ENCODE measurements around the gene DAPK1.
"Not testable (repeated sequence)": the region's sequence is repeated elsewhere in the genome, so short reads cannot be mapped to it uniquely, and the experiment has no call there.

DAPK1 gene

DNA sequence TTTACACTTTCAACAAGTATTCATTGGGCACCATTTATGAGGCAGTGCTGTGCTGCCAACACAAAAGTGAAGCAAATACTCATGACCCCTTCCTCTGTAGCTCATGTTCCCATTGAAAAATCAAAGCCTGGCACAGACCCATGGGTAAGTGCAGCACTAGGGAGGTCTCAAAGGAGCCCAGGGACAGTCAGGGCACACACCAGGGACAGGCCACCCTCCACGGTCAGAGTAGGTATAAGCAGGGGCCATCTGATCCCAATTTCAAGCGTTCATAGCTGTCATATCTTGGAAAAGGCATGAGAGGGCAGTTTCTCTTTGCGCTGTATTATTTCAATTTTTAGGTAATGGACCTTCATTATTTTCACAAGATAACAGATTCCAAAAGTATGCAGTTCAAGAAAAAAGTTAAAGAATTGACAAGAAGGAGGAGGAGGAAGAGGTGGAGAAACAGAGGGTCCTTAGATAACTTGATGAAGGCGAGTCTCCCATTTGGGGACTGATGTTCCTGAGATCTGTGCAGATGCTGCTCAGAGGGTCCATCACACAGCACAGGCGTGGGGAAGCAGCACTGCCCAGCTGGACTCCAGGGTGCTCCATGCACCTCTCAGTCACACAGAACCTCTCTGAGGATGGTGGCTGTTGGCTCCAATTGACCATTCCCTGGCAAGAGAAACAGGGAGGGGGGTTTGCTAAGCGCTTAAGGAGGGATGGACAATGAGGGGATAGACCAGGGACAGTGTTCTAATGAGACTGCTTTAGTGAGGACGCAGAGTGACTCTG is 235.8 kb downstream of the DAPK1 start:
- H3K4me3 ChIP-seq (ENCODE audit: low read length), result no peak overlapping the region
- H3K9me3 ChIP-seq (ENCODE audit: control insufficient read depth, low read length), result no peaks in the 10 kb centered on the region
- H3K9ac ChIP-seq (ENCODE audit: low read length), result no peak overlapping the region
- H3K4me1 ChIP-seq (ENCODE audit: control insufficient read depth, insufficient read depth, low read length), result no peaks in the 10 kb centered on the region
- no peaks in the 10 kb centered on the region for H3K36me3 ChIP-seq (ENCODE audit: control insufficient read depth, insufficient read depth, low read length)
- no peaks in the 10 kb centered on the region for H3K27me3 ChIP-seq (ENCODE audit: control insufficient read depth, insufficient read depth, low read length)

DNA sequence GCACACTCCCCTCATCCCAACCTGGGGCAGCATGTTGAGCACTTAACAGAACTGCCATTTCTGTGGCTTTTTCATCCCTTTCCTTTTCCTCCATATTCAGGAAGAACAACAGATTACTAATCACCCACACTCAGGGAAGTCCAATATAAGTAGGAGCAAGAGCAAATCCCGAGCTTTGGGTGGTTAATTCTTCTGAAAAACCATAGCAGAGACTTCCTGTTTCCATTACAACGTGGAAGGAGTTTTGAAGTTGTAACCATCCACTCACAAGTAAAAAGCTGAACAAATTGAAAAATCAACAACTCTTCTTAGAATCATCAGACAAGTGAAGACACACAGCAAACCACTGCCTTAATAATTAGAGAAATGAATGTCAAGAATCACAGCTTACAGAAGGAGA is 236.4 kb downstream of the DAPK1 start:
- H3K27me3 ChIP-seq (ENCODE audit: control insufficient read depth, insufficient read depth, low read length), result no peaks in the 10 kb centered on the region
- no peak overlapping the region for H3K9ac ChIP-seq (ENCODE audit: low read length)
- no peak overlapping the region for H3K4me3 ChIP-seq (ENCODE audit: low read length)
- H3K4me1 ChIP-seq (ENCODE audit: control insufficient read depth, insufficient read depth, low read length), result no peaks in the 10 kb centered on the region
- H3K36me3 ChIP-seq (ENCODE audit: control insufficient read depth, insufficient read depth, low read length), result no peaks in the 10 kb centered on the region
- no peaks in the 10 kb centered on the region for H3K9me3 ChIP-seq (ENCODE audit: control insufficient read depth, low read length)

DNA sequence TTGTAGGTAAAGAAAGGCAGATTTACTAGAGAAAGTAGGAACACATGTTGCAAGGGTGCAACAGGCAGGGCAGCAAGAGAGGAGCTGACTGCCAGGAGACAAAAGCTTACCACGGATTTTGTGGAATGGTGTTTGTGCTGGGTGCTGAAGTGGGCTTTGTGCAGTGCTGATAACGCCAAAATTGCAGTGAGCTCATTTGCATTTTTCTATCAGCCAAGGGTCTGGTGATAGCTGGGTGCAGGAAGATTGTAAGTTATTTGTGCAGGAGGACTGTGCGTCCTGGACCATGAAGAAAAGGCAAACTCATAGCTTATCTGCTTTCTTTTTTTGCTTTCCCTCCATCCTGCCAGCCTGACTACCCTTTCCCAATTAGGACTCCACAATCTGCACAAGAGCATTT is 241.9 kb downstream of the DAPK1 start:
- no peak overlapping the region for H3K9ac ChIP-seq (ENCODE audit: low read length)
- no peaks in the 10 kb centered on the region for H3K9me3 ChIP-seq (ENCODE audit: control insufficient read depth, low read length)
- no peaks in the 10 kb centered on the region for H3K4me1 ChIP-seq (ENCODE audit: control insufficient read depth, insufficient read depth, low read length)
- H3K4me3 ChIP-seq (ENCODE audit: low read length), result no peak overlapping the region
- no peaks in the 10 kb centered on the region for H3K36me3 ChIP-seq (ENCODE audit: control insufficient read depth, insufficient read depth, low read length)
- no peaks in the 10 kb centered on the region for H3K27me3 ChIP-seq (ENCODE audit: control insufficient read depth, insufficient read depth, low read length)

DNA sequence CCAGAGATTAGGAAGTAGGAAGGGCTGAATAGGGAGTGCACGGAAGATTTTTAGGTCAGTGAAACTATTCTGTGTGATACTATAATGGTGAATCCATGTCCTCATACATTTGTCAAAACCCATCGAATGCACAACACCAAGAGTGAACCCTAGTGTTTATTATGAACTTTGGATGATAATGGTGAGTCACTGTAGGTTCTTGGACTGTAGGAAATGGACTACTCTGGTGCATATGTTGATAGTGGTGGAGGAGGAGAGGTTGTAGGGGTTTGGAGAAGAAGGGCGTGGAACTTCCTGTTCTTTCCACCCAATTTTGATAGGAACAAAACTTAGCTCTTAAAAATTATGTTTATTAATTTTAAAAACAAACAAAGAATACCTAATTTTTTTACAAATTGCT is 242.5 kb downstream of the DAPK1 start:
- Histone ChIP-seq H3K36me3 (ENCODE audit: control insufficient read depth, insufficient read depth, low read length) (no peaks in the 10 kb centered on the region), H3K4me1 (ENCODE audit: control insufficient read depth, insufficient read depth, low read length) (no peaks in the 10 kb centered on the region), H3K4me3 (ENCODE audit: low read length) (no peak overlapping the region), H3K27me3 (ENCODE audit: control insufficient read depth, insufficient read depth, low read length) (no peaks in the 10 kb centered on the region), H3K9me3 (ENCODE audit: control insufficient read depth, low read length) (no peaks in the 10 kb centered on the region), H3K9ac (ENCODE audit: low read length) (no peak overlapping the region)

DNA sequence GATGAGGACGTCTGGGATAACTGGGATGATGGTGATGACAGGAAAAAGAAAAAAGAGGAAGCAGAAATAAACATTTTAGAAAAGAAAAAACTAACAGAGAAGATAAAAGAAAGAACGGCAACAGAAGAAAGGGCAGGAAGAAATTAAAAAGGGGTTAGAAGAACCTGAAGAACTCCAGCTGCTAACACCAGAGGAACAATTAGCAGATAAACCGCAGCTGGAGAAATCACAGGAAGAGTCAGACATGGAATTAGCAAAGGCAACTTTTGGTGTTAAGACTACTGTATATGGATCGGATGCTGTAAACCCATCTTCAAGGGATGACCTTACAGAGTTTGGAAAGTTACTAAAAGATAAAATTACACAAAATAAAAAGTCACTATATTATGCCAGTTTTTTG is 243.7 kb downstream of the DAPK1 start:
- H3K9me3 ChIP-seq (ENCODE audit: control insufficient read depth, low read length), result no peaks in the 10 kb centered on the region
- H3K4me1 ChIP-seq (ENCODE audit: control insufficient read depth, insufficient read depth, low read length), result no peaks in the 10 kb centered on the region
- H3K36me3 ChIP-seq (ENCODE audit: control insufficient read depth, insufficient read depth, low read length), result no peaks in the 10 kb centered on the region
- H3K4me3 ChIP-seq (ENCODE audit: low read length), result no peak overlapping the region
- no peaks in the 10 kb centered on the region for H3K27me3 ChIP-seq (ENCODE audit: control insufficient read depth, insufficient read depth, low read length)
- no peak overlapping the region for H3K9ac ChIP-seq (ENCODE audit: low read length)

DNA sequence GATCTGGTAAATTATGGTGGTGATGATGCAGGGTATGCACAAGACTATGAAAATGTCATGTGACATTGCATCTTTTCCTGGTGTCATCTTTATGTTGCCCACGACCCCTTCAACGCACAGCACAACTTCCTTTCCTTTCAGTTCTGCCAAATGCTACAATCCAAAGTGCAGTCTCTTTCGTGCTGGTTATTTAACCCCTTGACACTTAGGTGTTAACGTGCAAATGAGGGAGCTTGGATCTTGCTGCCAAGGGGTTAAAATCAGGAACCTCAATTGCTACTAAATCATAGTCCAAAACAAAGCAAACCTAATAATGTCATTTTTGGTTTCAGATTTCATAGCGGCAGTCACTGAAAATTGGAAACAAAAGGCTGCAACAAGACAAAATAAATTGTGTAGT is 244.2 kb downstream of the DAPK1 start:
- Histone ChIP-seq H3K9me3 (ENCODE audit: control insufficient read depth, low read length) (no peaks in the 10 kb centered on the region), H3K27me3 (ENCODE audit: control insufficient read depth, insufficient read depth, low read length) (no peaks in the 10 kb centered on the region), H3K36me3 (ENCODE audit: control insufficient read depth, insufficient read depth, low read length) (no peaks in the 10 kb centered on the region), H3K9ac (ENCODE audit: low read length) (no peak overlapping the region), H3K4me3 (ENCODE audit: low read length) (no peak overlapping the region), H3K4me1 (ENCODE audit: control insufficient read depth, insufficient read depth, low read length) (no peaks in the 10 kb centered on the region)

DNA sequence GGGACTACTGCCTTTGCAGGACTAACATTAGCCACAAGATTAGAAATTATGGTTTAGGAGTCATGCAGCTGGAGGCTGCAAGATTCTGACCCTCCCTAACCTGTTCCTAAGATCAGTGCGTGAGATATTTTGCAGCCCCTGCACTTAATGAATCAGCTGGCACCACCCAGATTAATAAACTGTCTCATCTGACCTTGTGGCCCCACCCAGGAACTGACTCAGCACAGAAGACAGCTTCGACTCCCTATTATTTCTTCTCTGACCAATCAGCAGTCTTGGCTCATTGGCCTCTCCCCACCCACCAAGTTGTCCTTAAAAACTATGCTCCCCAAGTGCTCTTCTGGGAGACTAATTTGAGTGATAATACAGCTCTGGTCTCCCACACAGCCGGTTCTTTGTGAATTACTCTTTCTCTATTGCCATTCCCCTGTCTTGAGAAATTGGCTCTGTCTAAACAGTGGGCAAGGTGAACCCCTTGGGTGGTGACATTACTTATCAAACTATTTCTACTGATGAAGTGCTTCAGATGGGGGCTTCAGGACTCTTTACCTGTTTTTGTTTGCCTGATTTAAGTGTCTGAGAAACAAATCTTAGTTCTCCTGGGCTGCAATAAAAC is 245.3 kb downstream of the DAPK1 start:
- Histone ChIP-seq H3K36me3 (ENCODE audit: control insufficient read depth, insufficient read depth, low read length) (no peaks in the 10 kb centered on the region), H3K4me1 (ENCODE audit: control insufficient read depth, insufficient read depth, low read length) (no peaks in the 10 kb centered on the region), H3K9me3 (ENCODE audit: control insufficient read depth, low read length) (no peaks in the 10 kb centered on the region), H3K9ac (ENCODE audit: low read length) (no peak overlapping the region), H3K4me3 (ENCODE audit: low read length) (no peak overlapping the region), H3K27me3 (ENCODE audit: control insufficient read depth, insufficient read depth, low read length) (no peaks in the 10 kb centered on the region)

DNA sequence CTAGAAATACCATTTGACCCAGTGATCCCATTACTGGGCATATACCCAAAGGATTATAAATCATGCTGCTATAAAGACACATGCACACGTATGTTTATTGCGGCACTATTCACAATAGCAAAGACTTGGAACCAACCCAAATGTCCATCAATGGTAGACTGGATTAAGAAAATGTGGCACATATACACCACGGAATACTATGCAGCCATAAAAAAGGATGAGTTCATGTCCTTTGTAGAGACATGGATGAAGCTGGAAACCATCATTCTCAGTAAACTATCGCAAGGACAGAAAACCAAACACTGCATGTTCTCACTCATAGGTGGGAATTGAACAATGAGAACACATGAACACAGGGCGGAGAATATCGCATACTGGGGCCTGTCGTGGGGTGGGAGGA is 246.6 kb downstream of the DAPK1 start:
- H3K36me3 ChIP-seq (ENCODE audit: control insufficient read depth, insufficient read depth, low read length); H3K27me3 ChIP-seq (ENCODE audit: control insufficient read depth, insufficient read depth, low read length); H3K4me3 ChIP-seq (ENCODE audit: low read length); H3K4me1 ChIP-seq (ENCODE audit: control insufficient read depth, insufficient read depth, low read length); H3K9ac ChIP-seq (ENCODE audit: low read length); H3K9me3 ChIP-seq (ENCODE audit: control insufficient read depth, low read length): not testable (repeated sequence)

DNA sequence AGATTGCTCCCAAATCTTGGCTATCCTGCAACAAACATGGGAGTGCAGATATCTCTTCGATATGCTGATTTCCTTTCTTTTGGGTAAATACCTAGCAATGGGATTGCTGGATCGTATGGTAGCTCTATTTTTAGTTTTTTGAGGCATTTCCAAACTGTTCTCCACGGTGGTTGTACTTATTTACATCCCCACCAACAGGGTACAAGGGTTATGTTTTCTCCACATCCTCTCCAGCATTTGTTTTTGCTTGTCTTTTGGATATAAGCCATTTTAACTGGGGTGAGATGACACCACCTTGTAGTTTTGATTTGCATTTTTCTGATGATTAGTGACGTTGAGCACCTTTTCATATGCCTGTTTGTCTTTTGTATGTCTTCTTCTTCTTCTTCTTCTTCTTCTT is 248.5 kb downstream of the DAPK1 start:
- Histone ChIP-seq H3K9me3 (ENCODE audit: control insufficient read depth, low read length) (no peaks in the 10 kb centered on the region), H3K4me3 (ENCODE audit: low read length) (no peak overlapping the region), H3K4me1 (ENCODE audit: control insufficient read depth, insufficient read depth, low read length) (no peaks in the 10 kb centered on the region), H3K9ac (ENCODE audit: low read length) (no peak overlapping the region), H3K27me3 (ENCODE audit: control insufficient read depth, insufficient read depth, low read length) (no peaks in the 10 kb centered on the region), H3K36me3 (ENCODE audit: control insufficient read depth, insufficient read depth, low read length) (no peaks in the 10 kb centered on the region)

DNA sequence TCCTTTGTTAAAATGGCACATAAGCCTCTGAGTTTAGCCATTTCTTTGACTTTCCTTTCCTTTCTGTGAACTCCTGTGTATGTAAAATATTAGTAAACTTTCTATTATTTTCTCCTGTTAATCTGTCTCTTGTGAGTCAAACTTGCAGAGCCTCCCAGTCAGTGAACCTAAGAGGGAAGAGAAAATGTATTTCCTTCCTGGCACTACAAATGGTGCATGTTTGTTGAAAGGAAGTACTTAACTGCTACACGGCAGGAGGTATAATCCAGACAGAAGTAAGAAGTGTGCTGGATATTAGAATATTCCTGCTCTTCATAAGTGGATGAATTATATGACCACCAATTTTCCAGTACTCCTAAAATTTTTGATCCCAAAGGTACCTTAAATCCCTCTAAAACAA is 251.2 kb downstream of the DAPK1 start:
- Histone ChIP-seq H3K9me3 (ENCODE audit: control insufficient read depth, low read length) (no peaks in the 10 kb centered on the region), H3K9ac (ENCODE audit: low read length) (no peak overlapping the region), H3K4me3 (ENCODE audit: low read length) (no peak overlapping the region), H3K27me3 (ENCODE audit: control insufficient read depth, insufficient read depth, low read length) (no peaks in the 10 kb centered on the region), H3K36me3 (ENCODE audit: control insufficient read depth, insufficient read depth, low read length) (no peaks in the 10 kb centered on the region), H3K4me1 (ENCODE audit: control insufficient read depth, insufficient read depth, low read length) (no peaks in the 10 kb centered on the region)

DNA sequence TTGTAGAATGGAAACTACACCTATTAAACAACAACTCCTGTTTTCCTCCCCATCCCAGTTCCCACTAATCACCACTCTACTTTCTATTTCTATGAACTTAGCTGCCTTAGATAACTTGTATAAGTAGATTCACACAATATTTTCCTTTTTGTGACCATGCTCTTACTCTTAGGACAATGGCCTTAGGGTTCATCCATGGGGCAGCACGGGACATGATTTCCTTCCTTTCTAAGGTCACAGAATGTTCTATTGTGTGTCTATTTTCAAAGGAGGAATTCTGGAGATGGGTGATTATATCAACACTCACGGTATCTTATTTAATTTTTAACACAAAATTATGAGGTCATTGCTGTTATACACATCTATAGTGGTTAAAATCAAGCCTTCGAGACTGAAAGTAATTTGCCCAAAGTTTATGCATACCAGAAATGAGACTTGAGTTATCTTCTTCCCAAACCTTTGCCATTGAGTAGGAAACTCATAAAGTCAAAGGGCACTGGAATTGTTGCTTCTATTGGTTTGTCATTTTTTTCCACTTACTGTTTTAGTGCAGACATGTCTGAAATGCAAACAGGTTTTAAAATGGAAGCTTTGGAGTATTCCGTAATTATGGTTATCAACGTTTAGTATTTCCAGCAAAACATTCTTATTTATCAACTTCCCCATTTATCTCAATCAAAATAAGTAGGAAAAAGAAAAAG is 251.8 kb downstream of the DAPK1 start:
- Histone ChIP-seq H3K9ac (ENCODE audit: low read length) (no peak overlapping the region), H3K9me3 (ENCODE audit: control insufficient read depth, low read length) (no peaks in the 10 kb centered on the region), H3K4me3 (ENCODE audit: low read length) (no peak overlapping the region), H3K36me3 (ENCODE audit: control insufficient read depth, insufficient read depth, low read length) (no peaks in the 10 kb centered on the region), H3K27me3 (ENCODE audit: control insufficient read depth, insufficient read depth, low read length) (no peaks in the 10 kb centered on the region), H3K4me1 (ENCODE audit: control insufficient read depth, insufficient read depth, low read length) (no peaks in the 10 kb centered on the region)

DNA sequence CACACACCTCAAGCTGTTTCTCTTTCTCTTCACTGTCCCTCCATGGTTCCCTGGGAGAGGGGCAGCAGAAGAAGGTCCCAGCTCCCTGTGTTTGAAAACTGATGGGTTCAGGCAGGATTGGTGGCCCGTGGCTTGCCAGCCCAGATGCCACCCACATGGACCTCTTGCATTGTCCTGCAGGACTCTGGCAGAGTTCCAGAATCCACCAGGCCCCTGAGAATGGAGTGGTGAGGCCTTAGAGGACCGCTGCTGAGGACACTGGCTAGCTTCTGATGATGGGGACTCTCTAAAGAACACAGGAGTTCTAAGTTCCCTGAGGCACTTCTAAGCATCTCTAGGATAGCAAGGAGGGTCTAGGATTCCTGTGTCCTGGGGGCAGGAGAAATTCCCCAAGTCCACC is 253.1 kb downstream of the DAPK1 start:
- Histone ChIP-seq H3K36me3 (ENCODE audit: control insufficient read depth, insufficient read depth, low read length) (no peaks in the 10 kb centered on the region), H3K9me3 (ENCODE audit: control insufficient read depth, low read length) (no peaks in the 10 kb centered on the region)

More for the DNA sequence above, 253.1 kb downstream of the DAPK1 start:
- no peaks in the 10 kb centered on the region for H3K4me1 ChIP-seq (ENCODE audit: control insufficient read depth, insufficient read depth, low read length)
- H3K27me3 ChIP-seq (ENCODE audit: control insufficient read depth, insufficient read depth, low read length), result no peaks in the 10 kb centered on the region
- no peak overlapping the region for H3K4me3 ChIP-seq (ENCODE audit: low read length)
- H3K9ac ChIP-seq (ENCODE audit: low read length), result no peak overlapping the region
